Measurements from ENCODE around the gene GCNT4. TPM values are rescaled to one million over a fixed set of nuclear protein-coding genes. Genes with fewer than 3 reads are reported as not detected.

GCNT4 gene
- total RNA-seq, 3 donors from 2014 or later (not counting 1 experiment from before 2014, with no cell fraction given), result 0.25 to 2.0 (median 0.52) TPM

- TF ChIP-seq, protein P1, sequence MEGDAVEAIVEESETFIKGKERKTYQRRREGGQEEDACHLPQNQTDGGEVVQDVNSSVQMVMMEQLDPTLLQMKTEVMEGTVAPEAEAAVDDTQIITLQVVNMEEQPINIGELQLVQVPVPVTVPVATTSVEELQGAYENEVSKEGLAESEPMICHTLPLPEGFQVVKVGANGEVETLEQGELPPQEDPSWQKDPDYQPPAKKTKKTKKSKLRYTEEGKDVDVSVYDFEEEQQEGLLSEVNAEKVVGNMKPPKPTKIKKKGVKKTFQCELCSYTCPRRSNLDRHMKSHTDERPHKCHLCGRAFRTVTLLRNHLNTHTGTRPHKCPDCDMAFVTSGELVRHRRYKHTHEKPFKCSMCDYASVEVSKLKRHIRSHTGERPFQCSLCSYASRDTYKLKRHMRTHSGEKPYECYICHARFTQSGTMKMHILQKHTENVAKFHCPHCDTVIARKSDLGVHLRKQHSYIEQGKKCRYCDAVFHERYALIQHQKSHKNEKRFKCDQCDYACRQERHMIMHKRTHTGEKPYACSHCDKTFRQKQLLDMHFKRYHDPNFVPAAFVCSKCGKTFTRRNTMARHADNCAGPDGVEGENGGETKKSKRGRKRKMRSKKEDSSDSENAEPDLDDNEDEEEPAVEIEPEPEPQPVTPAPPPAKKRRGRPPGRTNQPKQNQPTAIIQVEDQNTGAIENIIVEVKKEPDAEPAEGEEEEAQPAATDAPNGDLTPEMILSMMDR (IDR thresholded peaks at IDR 0.05), result no peak
- Mint-ChIP-seq H3K36me3 (no peaks in the 10 kb centered on the region), H3K27me3 (ENCODE audit: low read depth in 2 of 2) (peaks cover 13 to 37% of the 10 kb centered on the region in 2 donors), H3K4me1 (peaks cover 0 to 17% of the 10 kb centered on the region in 2 donors), H3K9me3 (no peaks in the 10 kb centered on the region), H3K4me3 (no peak overlapping the region), H3K27ac (no peak overlapping the region)
- 100% methylated on average over 2 of the region's 3 CpGs for WGBS (ENCODE audit: insufficient coverage)
- no peaks in the 10 kb centered on the region for H3K36me3 ChIP-seq (ENCODE audit: control insufficient read depth, insufficient read depth, low read length)
- ATAC-seq (no peak), DNase-seq (no peak)
- no peaks in the 10 kb centered on the region for H3K27me3 ChIP-seq (ENCODE audit: control insufficient read depth, insufficient read depth, low read length)
- intact Hi-C loops (cut with micrococcal nuclease), result no loop called here
- no peak overlapping the region for H3K4me3 ChIP-seq (ENCODE audit: low read length)
- no peaks in the 10 kb centered on the region for H3K9me3 ChIP-seq (ENCODE audit: control insufficient read depth, insufficient read depth, low read length)
- no peak overlapping the region for H3K27ac ChIP-seq (ENCODE audit: low read length)
- peaks cover 15% of the 10 kb centered on the region for H3K4me1 ChIP-seq (ENCODE audit: control insufficient read depth, insufficient read depth, low read length)
Measured at GRCh38 chr5:75031366-75031765, 21.0 kb downstream of the GCNT4 start.

GRCh38 chr5:75028090-75028489, 24.3 kb downstream of the GCNT4 start:
- no peaks in the 10 kb centered on the region for H3K27me3 ChIP-seq (ENCODE audit: control insufficient read depth, insufficient read depth, low read length)
- Mint-ChIP-seq H3K4me1 (peaks cover 14 to 17% of the 10 kb centered on the region in 2 donors), H3K4me3 (no peak overlapping the region), H3K27ac (no peak overlapping the region), H3K27me3 (ENCODE audit: low read depth in 2 of 2) (peaks cover 13 to 37% of the 10 kb centered on the region in 2 donors), H3K36me3 (no peaks in the 10 kb centered on the region), H3K9me3 (no peaks in the 10 kb centered on the region)
- DNase-seq (peak in 1 of 2 donors; percentile 49), ATAC-seq (no peak)
- WGBS (ENCODE audit: insufficient coverage), result 68% methylated on average over 3 of the region's 3 CpGs
- H3K9me3 ChIP-seq (ENCODE audit: control insufficient read depth, insufficient read depth, low read length), result no peaks in the 10 kb centered on the region
- no peak overlapping the region for H3K4me3 ChIP-seq (ENCODE audit: low read length)
- no peak overlapping the region for H3K27ac ChIP-seq (ENCODE audit: low read length)
- H3K4me1 ChIP-seq (ENCODE audit: control insufficient read depth, insufficient read depth, low read length), result peaks cover 12% of the 10 kb centered on the region
- TF ChIP-seq, protein P1 (IDR thresholded peaks at IDR 0.05), result no peak
- H3K36me3 ChIP-seq (ENCODE audit: control insufficient read depth, insufficient read depth, low read length), result no peaks in the 10 kb centered on the region
- intact Hi-C loops (cut with micrococcal nuclease), result no loop called here

GRCh38 chr5:75023368-75024159, 28.8 kb downstream of the GCNT4 start:
- DNase-seq, result peak; percentile 34 to 70
- Mint-ChIP-seq H3K27ac (peak overlapping the region; percentile 74 to 84), H3K27me3 (ENCODE audit: low read depth in 2 of 2) (peaks cover 8 to 20% of the 10 kb centered on the region in 2 donors), H3K36me3 (no peaks in the 10 kb centered on the region), H3K9me3 (no peaks in the 10 kb centered on the region), H3K4me3 (peak overlapping the region; percentile 57), H3K4me1 (peaks cover 18 to 19% of the 10 kb centered on the region in 2 donors)
- TF ChIP-seq, protein P1 (IDR thresholded peaks at IDR 0.05), result no peak
- intact Hi-C loops (cut with micrococcal nuclease), result no loop called here
- Histone ChIP-seq H3K27me3 (ENCODE audit: control insufficient read depth, insufficient read depth, low read length) (no peaks in the 10 kb centered on the region), H3K4me3 (ENCODE audit: low read length) (no peak overlapping the region), H3K36me3 (ENCODE audit: control insufficient read depth, insufficient read depth, low read length) (no peaks in the 10 kb centered on the region), H3K27ac (ENCODE audit: low read length) (peak overlapping the region; percentile 20), H3K9me3 (ENCODE audit: control insufficient read depth, insufficient read depth, low read length) (no peaks in the 10 kb centered on the region), H3K4me1 (ENCODE audit: control insufficient read depth, insufficient read depth, low read length) (peaks cover 12% of the 10 kb centered on the region)
- ATAC-seq, result peak; percentile 92 to 100 (median 99)
- WGBS (ENCODE audit: insufficient coverage), result 40% methylated on average over 8 of the region's 9 CpGs
